Mesenchymal stem cell (in vitro differentiated cells and primary cell): ENCODE measurements around the gene TEX29.

Source experiments
- DNase-seq: peaks from one replicate; pipeline ENCODE4 v3.0.0-alpha.2; 2013
- H2AFZ ChIP-seq: one replicate; pipeline ENCODE4 v1.6.1; 2013; ENCODE audit warnings: low read depth, mild to moderate bottlenecking, control low read depth, inconsistent platforms, low read length, moderate library complexity
- H2AK5ac ChIP-seq: 2 replicates; pipeline ENCODE4 v1.6.1; 2013; ENCODE audit warnings: low read length, moderate library complexity, mild to moderate bottlenecking, inconsistent platforms; ENCODE audit not compliant: severe bottlenecking
- H2BK120ac ChIP-seq: one replicate; pipeline ENCODE4 v1.6.1; 2013; ENCODE audit warnings: low read depth, mild to moderate bottlenecking, inconsistent platforms, low read length, moderate library complexity
- H2BK12ac ChIP-seq, 2 experiments: one replicate each; pipeline ENCODE4 v1.6.1; 2013; ENCODE audit warnings: inconsistent platforms in 2 of 2, low read length in 2 of 2, mild to moderate bottlenecking in 2 of 2, moderate library complexity in 2 of 2, control low read depth in 1 of 2
- H2BK15ac ChIP-seq: one replicate; pipeline ENCODE4 v1.6.1; 2013; ENCODE audit warnings: mild to moderate bottlenecking, low read depth, inconsistent platforms; ENCODE audit not compliant: poor library complexity, severe bottlenecking
- H2BK5ac ChIP-seq: 2 replicates; pipeline ENCODE4 v1.6.1; 2013; ENCODE audit warnings: low read depth, mild to moderate bottlenecking, low read length, control low read depth, inconsistent platforms; ENCODE audit not compliant: poor library complexity, severe bottlenecking
- H3K14ac ChIP-seq, 2 experiments: one replicate each; pipeline ENCODE4 v1.6.1; 2013; ENCODE audit warnings: inconsistent platforms in 2 of 2, low read length in 2 of 2, control low read depth in 1 of 2, mild to moderate bottlenecking in 1 of 2, moderate library complexity in 1 of 2
- H3K18ac ChIP-seq, 2 experiments: one replicate each; pipeline ENCODE4 v1.6.1; 2013; ENCODE audit warnings: inconsistent platforms in 2 of 2, low read length in 2 of 2, control low read depth in 1 of 2, low read depth in 1 of 2, mild to moderate bottlenecking in 1 of 2
- H3K23ac ChIP-seq, 2 experiments: one replicate each; pipeline ENCODE4 v1.6.1; 2013; ENCODE audit warnings: inconsistent platforms in 2 of 2, low read length in 2 of 2, mild to moderate bottlenecking in 2 of 2, moderate library complexity in 2 of 2, control low read depth in 1 of 2
- H3K27ac ChIP-seq: 2 replicates; pipeline ENCODE4 v1.5.1; 2013; ENCODE audit warnings: mild to moderate bottlenecking, moderate library complexity, low read length, control low read depth, inconsistent platforms; ENCODE audit not compliant: poor library complexity, severe bottlenecking
- H3K27me3 ChIP-seq, 2 experiments: 2 replicates each; pipeline versions ENCODE4 v1.6.1 to v1.7.0; 2013; ENCODE audit warnings: low read length in 2 of 2, mild to moderate bottlenecking in 2 of 2, moderate library complexity in 2 of 2, control low read depth in 1 of 2, inconsistent platforms in 1 of 2; ENCODE audit not compliant: control insufficient read depth in 1 of 2, insufficient read depth in 1 of 2
- H3K36me3 ChIP-seq, 2 experiments: 2 replicates each; pipeline versions ENCODE4 v1.6.1 to v1.7.0; 2013; ENCODE audit warnings: low read length in 2 of 2, control low read depth in 1 of 2, inconsistent platforms in 1 of 2, low read depth in 1 of 2, mild to moderate bottlenecking in 1 of 2; ENCODE audit not compliant: insufficient read depth in 2 of 2, control insufficient read depth in 1 of 2
- H3K4ac ChIP-seq, 2 experiments: one replicate each; pipeline ENCODE4 v1.6.1; 2013; ENCODE audit warnings: inconsistent platforms in 2 of 2, low read length in 2 of 2, mild to moderate bottlenecking in 2 of 2, moderate library complexity in 2 of 2, control low read depth in 1 of 2, low read depth in 1 of 2
- H3K4me1 ChIP-seq: 2 replicates; pipeline ENCODE4 v1.6.1; 2013; ENCODE audit warnings: low read depth, low read length, control low read depth; ENCODE audit not compliant: control insufficient read depth, insufficient read depth
- H3K4me2 ChIP-seq: 2 replicates; pipeline ENCODE4 v1.6.1; 2013; ENCODE audit warnings: low read length, mild to moderate bottlenecking, inconsistent platforms; ENCODE audit not compliant: poor library complexity, severe bottlenecking
- H3K4me3 ChIP-seq, 2 experiments: 2 replicates each; pipeline versions ENCODE4 v1.5.1 to v1.7.0; 2013; ENCODE audit warnings: low read length in 2 of 2, mild to moderate bottlenecking in 2 of 2, control low read depth in 1 of 2, low read depth in 1 of 2; ENCODE audit not compliant: insufficient read depth in 1 of 2
- H3K79me1 ChIP-seq: replicated peaks from 2 replicates; pipeline ENCODE4 v1.6.1; 2013; ENCODE audit warnings: mild to moderate bottlenecking, control low read depth, low read length, inconsistent platforms; ENCODE audit not compliant: poor library complexity, severe bottlenecking
- H3K9ac ChIP-seq: 2 replicates; pipeline ENCODE4 v1.7.0; 2013; ENCODE audit warnings: mild to moderate bottlenecking, low read length, moderate library complexity
- H3K9me3 ChIP-seq: 2 replicates; pipeline ENCODE4 v1.7.0; 2013; ENCODE audit warnings: mild to moderate bottlenecking, low read length; ENCODE audit not compliant: control insufficient read depth
- H4K8ac ChIP-seq: one replicate; pipeline ENCODE4 v1.6.1; 2013; ENCODE audit warnings: inconsistent platforms, mild to moderate bottlenecking, low read length, moderate library complexity
- H4K91ac ChIP-seq: one replicate; pipeline ENCODE4 v1.6.1; 2013; ENCODE audit warnings: mild to moderate bottlenecking, low read length, inconsistent platforms
- WGBS: methylation state at CpG from one replicate; pipeline ENCODE4 v1.1.7; 2013; ENCODE audit warnings: mixed read lengths; 5-methylcytosine and 5-hydroxymethylcytosine counted together

The TEX29 gene

DNA sequence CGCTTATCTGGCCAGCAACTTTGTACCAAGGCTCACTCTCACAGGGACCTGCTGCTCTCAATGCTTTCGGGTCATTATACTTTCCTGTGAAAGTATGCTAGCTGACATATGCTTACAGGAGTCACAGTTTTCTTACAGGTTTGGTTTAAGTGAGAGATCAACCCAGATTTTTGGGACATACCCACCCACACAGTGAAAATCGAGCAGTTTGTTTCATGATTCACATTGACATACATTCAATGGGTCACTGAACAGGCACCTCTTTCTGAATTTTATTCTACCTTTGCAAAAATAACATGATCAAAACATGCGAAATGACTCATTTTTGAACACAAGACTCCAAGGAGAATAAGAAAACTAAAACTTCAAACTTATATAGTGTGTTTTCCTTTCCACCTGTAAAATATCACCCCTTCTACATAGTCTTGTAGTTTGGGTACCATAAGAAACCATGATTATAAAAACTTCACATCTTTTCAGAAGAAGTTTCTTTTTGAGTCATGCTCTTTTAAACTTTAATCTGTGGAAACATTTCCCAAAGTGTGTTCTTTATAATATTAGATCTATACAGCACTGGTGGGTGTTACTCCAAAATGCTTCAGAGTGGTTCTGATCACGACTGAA lies 44.3 kb upstream of the TEX29 start:
- over 99% methylated on average over 5 of the region's 5 CpGs for WGBS

DNA sequence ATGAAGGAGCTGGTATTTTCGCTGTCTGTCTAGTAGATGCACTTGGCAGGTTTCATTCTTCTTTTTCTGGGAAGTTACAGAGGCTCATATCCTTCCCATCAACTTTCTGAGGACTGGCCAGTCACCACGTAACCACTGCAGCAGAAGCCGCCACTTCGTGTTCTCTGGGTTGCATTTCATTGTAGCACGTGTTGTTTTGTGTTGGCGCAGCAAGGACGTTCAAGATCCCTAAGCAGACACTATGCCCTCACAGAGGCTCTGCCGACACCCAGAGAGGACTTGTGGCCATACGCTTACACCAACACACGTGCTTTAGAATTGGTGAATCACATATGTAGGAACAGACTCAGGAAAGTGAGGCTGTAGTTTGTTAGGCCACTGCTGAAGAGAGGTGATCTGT lies 42.2 kb upstream of the TEX29 start:
- H3K4me1 ChIP-seq = peaks cover 12% of the 10 kb centered on the region
- 99% methylated on average over 10 of the region's 10 CpGs for WGBS

More for the DNA sequence above, 44.3 kb upstream of the TEX29 start:
- no peak for DNase-seq
- H2BK15ac ChIP-seq = no peak overlapping the region
- peaks cover 10% of the 10 kb centered on the region for H3K4me1 ChIP-seq
- H2BK120ac ChIP-seq = no peak overlapping the region
- no peak overlapping the region for H3K4ac ChIP-seq
- H3K4me2 ChIP-seq = no peak overlapping the region
- H3K36me3 ChIP-seq = peaks cover 50 to 91% of the 10 kb centered on the region in 2 experiments
- H2BK12ac ChIP-seq = no peak overlapping the region
- H2AFZ ChIP-seq = no peak overlapping the region
- H3K27ac ChIP-seq = peak overlapping the region; percentile 11
- H3K9me3 ChIP-seq = no peaks in the 10 kb centered on the region
- no peak overlapping the region for H4K91ac ChIP-seq
- H2AK5ac ChIP-seq = no peak overlapping the region
- H3K14ac ChIP-seq = no peak overlapping the region
- no peak overlapping the region for H3K4me3 ChIP-seq
- peaks cover 38% of the 10 kb centered on the region for H3K79me1 ChIP-seq
- no peak overlapping the region for H3K18ac ChIP-seq
- H3K27me3 ChIP-seq = no peaks in the 10 kb centered on the region
- no peak overlapping the region for H4K8ac ChIP-seq
- H3K9ac ChIP-seq = no peak overlapping the region
- H3K23ac ChIP-seq = no peak overlapping the region
- no peak overlapping the region for H2BK5ac ChIP-seq

DNA sequence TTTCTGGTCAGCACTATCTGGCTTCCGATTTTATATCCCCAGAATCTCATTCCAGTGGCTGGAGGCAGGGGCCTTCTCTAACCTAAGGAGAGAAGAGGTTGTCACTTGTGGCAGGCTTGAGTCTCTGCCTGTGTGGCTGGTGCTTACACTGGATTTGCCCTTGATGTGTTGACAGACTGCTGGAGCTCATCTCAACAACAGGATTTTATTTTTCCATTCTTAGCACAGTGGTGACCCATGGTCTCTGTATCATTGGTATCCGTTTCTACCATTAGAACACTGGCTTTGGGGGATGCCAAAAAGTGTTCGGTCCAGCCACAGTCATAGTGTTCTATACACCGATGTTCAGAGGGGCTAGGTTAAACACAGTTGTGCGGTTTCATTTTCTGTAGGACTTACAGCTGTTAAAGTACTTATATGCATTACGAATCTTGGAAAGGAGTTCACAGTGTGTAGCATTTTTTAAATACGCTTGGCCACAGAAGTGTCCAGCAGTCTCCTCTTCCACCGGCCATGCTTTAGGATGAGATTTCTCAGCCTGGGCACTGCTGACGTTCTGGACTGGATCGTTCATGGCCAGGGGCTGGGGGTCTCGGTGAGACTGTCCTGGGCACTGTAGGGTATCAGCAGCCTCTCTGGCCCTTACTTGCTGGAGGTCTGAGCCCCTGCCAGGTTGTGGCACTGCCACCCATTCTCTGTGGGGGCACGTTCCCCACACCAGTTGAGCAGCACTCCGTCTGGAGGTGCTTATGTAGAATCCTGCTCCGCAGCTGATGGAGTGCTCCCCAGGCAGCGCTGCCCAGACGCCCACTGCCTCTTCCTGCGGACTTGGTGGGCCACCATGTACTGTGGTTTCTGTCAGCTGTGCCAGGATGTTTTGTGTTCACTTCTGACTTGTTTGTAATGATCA lies 41.4 kb upstream of the TEX29 start:
- no peak for DNase-seq
- Histone ChIP-seq H2BK5ac (no peak overlapping the region), H3K27ac (no peak overlapping the region), H3K4me3 (no peak overlapping the region), H3K79me1 (peaks cover 35% of the 10 kb centered on the region), H3K4ac (no peak overlapping the region), H3K36me3 (peaks cover 40 to 95% of the 10 kb centered on the region in 2 experiments), H4K8ac (no peak overlapping the region), H3K27me3 (no peaks in the 10 kb centered on the region), H2BK12ac (no peak overlapping the region), H3K4me1 (peaks cover 12% of the 10 kb centered on the region), H3K23ac (no peak overlapping the region), H3K14ac (no peak overlapping the region), H3K9ac (no peak overlapping the region), H3K9me3 (no peaks in the 10 kb centered on the region), H2BK120ac (no peak overlapping the region), H3K4me2 (no peak overlapping the region), H2AK5ac (no peak overlapping the region), H2BK15ac (no peak overlapping the region), H3K18ac (no peak overlapping the region), H4K91ac (no peak overlapping the region), H2AFZ (no peak overlapping the region)
- 98% methylated on average over 17 of the region's 17 CpGs for WGBS

More for the DNA sequence above, 42.2 kb upstream of the TEX29 start:
- no peak overlapping the region for H2BK15ac ChIP-seq
- peaks cover 36% of the 10 kb centered on the region for H3K79me1 ChIP-seq
- H2BK5ac ChIP-seq = no peak overlapping the region
- H3K4ac ChIP-seq = no peak overlapping the region
- no peak for DNase-seq
- H3K23ac ChIP-seq = no peak overlapping the region
- H3K9me3 ChIP-seq = no peaks in the 10 kb centered on the region
- H2BK12ac ChIP-seq = no peak overlapping the region
- H2AK5ac ChIP-seq = no peak overlapping the region
- no peak overlapping the region for H3K27ac ChIP-seq
- H2BK120ac ChIP-seq = no peak overlapping the region
- H3K27me3 ChIP-seq = no peaks in the 10 kb centered on the region
- H3K36me3 ChIP-seq = peaks cover 40 to 95% of the 10 kb centered on the region in 2 experiments
- H4K91ac ChIP-seq = no peak overlapping the region
- H4K8ac ChIP-seq = no peak overlapping the region
- H3K14ac ChIP-seq = no peak overlapping the region
- H3K4me3 ChIP-seq = no peak overlapping the region
- no peak overlapping the region for H3K18ac ChIP-seq
- no peak overlapping the region for H3K9ac ChIP-seq
- no peak overlapping the region for H2AFZ ChIP-seq
- H3K4me2 ChIP-seq = no peak overlapping the region

DNA sequence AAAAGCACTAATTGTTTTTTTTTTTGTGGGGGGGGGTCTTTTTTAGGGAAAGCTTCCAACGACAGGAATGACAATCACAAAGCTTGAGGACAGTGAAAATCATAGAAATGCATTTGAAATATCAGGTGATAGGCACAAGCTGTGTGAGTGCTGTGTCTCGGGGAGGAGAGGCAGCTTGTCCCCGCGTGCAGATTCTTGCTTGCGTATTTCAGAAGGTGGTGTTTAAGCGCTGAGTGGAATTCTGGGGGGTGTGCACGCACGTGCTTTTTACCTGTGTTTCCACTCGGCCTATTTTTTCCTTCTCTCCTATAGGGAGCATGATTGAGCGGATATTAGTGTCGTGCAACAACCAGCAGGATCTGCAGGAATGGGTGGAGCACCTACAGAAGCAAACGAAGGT lies 40.2 kb upstream of the TEX29 start:
- no peaks in the 10 kb centered on the region for H3K9me3 ChIP-seq
- no peak overlapping the region for H2BK12ac ChIP-seq
- no peak overlapping the region for H3K9ac ChIP-seq
- no peak overlapping the region for H3K4me3 ChIP-seq
- H3K18ac ChIP-seq = no peak overlapping the region
- no peak overlapping the region for H3K23ac ChIP-seq
- no peak overlapping the region for H4K91ac ChIP-seq
- H3K14ac ChIP-seq = no peak overlapping the region
- H2AFZ ChIP-seq = no peak overlapping the region
- DNase-seq = no peak
- H3K4me2 ChIP-seq = no peak overlapping the region
- H3K27me3 ChIP-seq = no peaks in the 10 kb centered on the region
- H2BK5ac ChIP-seq = no peak overlapping the region
- WGBS = 94% methylated on average over 12 of the region's 12 CpGs
- H3K27ac ChIP-seq = peak overlapping the region; percentile 72
- no peak overlapping the region for H2BK120ac ChIP-seq
- H3K36me3 ChIP-seq = peaks cover 45 to 95% of the 10 kb centered on the region in 2 experiments
- H3K79me1 ChIP-seq = peaks cover 38% of the 10 kb centered on the region
- no peak overlapping the region for H2BK15ac ChIP-seq
- peaks cover 12% of the 10 kb centered on the region for H3K4me1 ChIP-seq
- no peak overlapping the region for H3K4ac ChIP-seq
- no peak overlapping the region for H2AK5ac ChIP-seq
- H4K8ac ChIP-seq = no peak overlapping the region
